ENCODE measurements around the gene TIMM21. TPM values are rescaled to one million over a fixed set of nuclear protein-coding genes. Genes with fewer than 3 reads are reported as not detected.

TIMM21 gene
- total and polyA plus RNA-seq, 9 of the 15 experiments (the other 6 are each of a cell fraction or from before 2014, with no cell fraction given): 54.7 to 229 (median 83.3) TPM

DNA sequence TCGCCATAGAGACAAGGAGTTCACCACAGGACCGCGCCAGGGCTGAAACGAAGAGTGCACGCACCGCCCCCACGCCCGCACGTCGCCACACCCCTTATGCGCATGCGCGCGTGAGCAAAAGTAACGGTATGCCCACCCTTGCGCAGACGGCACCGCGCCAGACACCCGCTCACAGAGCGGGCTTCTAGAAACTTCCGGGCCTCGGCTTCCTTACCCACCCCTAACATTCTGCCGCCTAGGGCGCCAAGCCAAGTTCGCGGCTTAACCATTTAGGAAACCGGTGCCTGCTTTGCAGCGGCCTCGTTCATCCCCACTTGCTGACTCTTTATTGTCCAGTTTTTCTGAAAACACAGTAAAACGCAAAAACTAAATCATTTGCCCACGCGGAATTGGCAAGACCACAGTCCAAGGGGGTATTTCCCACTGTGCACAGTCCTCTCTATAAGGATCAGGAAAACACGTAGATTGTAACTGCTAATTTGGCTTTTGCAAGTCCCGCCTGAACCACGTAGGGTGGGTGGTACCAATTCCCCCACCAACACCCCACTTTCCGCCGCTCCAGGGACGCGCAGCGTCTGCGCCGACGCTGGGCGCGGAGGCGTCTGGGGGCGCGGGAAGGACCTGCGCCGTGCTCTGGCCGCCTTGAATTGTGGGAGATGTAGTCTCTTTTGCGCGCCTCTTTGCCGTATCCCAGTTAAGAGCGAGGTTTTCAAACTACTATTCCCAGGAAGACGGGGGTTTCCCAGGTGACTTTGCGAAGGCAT is at the start of gene TIMM21, which contains the start of gene FBXO15 (continued):
- TF ChIP-seq, protein P1, sequence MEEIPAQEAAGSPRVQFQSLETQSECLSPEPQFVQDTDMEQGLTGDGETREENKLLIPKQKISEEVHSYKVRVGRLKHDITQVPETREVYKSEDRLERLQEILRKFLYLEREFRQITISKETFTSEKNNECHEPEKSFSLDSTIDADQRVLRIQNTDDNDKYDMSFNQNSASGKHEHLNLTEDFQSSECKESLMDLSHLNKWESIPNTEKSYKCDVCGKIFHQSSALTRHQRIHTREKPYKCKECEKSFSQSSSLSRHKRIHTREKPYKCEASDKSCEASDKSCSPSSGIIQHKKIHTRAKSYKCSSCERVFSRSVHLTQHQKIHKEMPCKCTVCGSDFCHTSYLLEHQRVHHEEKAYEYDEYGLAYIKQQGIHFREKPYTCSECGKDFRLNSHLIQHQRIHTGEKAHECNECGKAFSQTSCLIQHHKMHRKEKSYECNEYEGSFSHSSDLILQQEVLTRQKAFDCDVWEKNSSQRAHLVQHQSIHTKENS (CRISPR knock-in tag; IDR thresholded peaks at IDR 0.05): no peak
- TF ChIP-seq XRCC4 (IDR thresholded peaks at IDR 0.05; ENCODE audit: extremely low read depth, insufficient read depth, insufficient read length) (no peak), HDAC8 (tag; IDR thresholded peaks at IDR 0.05) (no peak), ZNF347 (CRISPR knock-in tag; IDR thresholded peaks at IDR 0.05; ENCODE audit: low read depth) (no peak), ZFP30 (CRISPR knock-in tag; IDR thresholded peaks at IDR 0.05; ENCODE audit: borderline replicate concordance) (no peak), ZNF77 (CRISPR knock-in tag; IDR thresholded peaks at IDR 0.05) (no peak), SIN3A (IDR thresholded peaks at IDR 0.05; ENCODE audit: borderline replicate concordance in 2 of 2, control insufficient read depth in 1 of 2, low read depth in 2 of 2, low read length in 2 of 2) (peak in 1 of 2 experiments; percentile 56; a peak in 2 of 4 replicates), CEBPG (CRISPR knock-in tag; IDR thresholded peaks at IDR 0.05) (no peak), CEBPG (tag; conservative IDR thresholded peaks at IDR 0.05 in 1 of 2, IDR thresholded peaks at IDR 0.05 in 1 of 2) (no peak), ZNF232 (CRISPR knock-in tag; IDR thresholded peaks at IDR 0.05) (no peak), GTF2A2 (tag; IDR thresholded peaks at IDR 0.05) (no peak), ZNF696 (CRISPR knock-in tag; conservative IDR thresholded peaks at IDR 0.05) (no peak), DNMT1 (IDR thresholded peaks at IDR 0.05) (no peak), L3MBTL2 (IDR thresholded peaks at IDR 0.05) (peak; percentile 71), MECOM (CRISPR knock-in tag; IDR thresholded peaks at IDR 0.05) (no peak), SRSF7 (optimal IDR thresholded peaks at IDR 0.05; ENCODE audit: low read depth, low read length) (no peak), HNRNPK (IDR thresholded peaks at IDR 0.05; ENCODE audit: low read depth, low read length, poor library complexity, severe bottlenecking) (no peak), GTF2F1 (IDR thresholded peaks at IDR 0.05; ENCODE audit: low read depth, low read length) (no peak), RUNX1 (IDR thresholded peaks at IDR 0.05; ENCODE audit: low read depth) (no peak), POLR2AphosphoS2 (IDR thresholded peaks at IDR 0.05; ENCODE audit: low read length) (no peak), SLC30A9 (CRISPR knock-in tag; IDR thresholded peaks at IDR 0.05) (no peak), HDAC6 (IDR thresholded peaks at IDR 0.05; ENCODE audit: low read depth, low read length) (no peak), FUS (optimal IDR thresholded peaks at IDR 0.05; ENCODE audit: low read depth, low read length) (no peak)
- TF ChIP-seq, protein P2, sequence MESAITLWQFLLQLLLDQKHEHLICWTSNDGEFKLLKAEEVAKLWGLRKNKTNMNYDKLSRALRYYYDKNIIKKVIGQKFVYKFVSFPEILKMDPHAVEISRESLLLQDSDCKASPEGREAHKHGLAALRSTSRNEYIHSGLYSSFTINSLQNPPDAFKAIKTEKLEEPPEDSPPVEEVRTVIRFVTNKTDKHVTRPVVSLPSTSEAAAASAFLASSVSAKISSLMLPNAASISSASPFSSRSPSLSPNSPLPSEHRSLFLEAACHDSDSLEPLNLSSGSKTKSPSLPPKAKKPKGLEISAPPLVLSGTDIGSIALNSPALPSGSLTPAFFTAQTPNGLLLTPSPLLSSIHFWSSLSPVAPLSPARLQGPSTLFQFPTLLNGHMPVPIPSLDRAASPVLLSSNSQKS (CRISPR knock-in tag; IDR thresholded peaks at IDR 0.05): no peak
- TF ChIP-seq, protein P3, sequence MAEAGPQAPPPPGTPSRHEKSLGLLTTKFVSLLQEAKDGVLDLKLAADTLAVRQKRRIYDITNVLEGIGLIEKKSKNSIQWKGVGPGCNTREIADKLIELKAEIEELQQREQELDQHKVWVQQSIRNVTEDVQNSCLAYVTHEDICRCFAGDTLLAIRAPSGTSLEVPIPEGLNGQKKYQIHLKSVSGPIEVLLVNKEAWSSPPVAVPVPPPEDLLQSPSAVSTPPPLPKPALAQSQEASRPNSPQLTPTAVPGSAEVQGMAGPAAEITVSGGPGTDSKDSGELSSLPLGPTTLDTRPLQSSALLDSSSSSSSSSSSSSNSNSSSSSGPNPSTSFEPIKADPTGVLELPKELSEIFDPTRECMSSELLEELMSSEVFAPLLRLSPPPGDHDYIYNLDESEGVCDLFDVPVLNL (CRISPR knock-in tag; IDR thresholded peaks at IDR 0.05; ENCODE audit: low read depth): no peak
- TF ChIP-seq, protein P4, sequence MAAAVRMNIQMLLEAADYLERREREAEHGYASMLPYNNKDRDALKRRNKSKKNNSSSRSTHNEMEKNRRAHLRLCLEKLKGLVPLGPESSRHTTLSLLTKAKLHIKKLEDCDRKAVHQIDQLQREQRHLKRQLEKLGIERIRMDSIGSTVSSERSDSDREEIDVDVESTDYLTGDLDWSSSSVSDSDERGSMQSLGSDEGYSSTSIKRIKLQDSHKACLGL (CRISPR knock-in tag; IDR thresholded peaks at IDR 0.05; ENCODE audit: borderline replicate concordance, poor library complexity, severe bottlenecking): no peak

Measured in K562 (cell line).